GM12873 (cell line): ENCODE measurements around the gene SKP1.

Source experiments
- TF ChIP-seq, protein P1 (sequence below): IDR thresholded peaks from 2 replicates; pipeline ENCODE4 v1.5.1; 2012; ENCODE audit warnings: low read depth, mild to moderate bottlenecking, moderate library complexity, low read length, control low read depth; ENCODE audit not compliant: insufficient read depth; ENCODE audit errors: missing control alignments

The SKP1 gene

DNA sequence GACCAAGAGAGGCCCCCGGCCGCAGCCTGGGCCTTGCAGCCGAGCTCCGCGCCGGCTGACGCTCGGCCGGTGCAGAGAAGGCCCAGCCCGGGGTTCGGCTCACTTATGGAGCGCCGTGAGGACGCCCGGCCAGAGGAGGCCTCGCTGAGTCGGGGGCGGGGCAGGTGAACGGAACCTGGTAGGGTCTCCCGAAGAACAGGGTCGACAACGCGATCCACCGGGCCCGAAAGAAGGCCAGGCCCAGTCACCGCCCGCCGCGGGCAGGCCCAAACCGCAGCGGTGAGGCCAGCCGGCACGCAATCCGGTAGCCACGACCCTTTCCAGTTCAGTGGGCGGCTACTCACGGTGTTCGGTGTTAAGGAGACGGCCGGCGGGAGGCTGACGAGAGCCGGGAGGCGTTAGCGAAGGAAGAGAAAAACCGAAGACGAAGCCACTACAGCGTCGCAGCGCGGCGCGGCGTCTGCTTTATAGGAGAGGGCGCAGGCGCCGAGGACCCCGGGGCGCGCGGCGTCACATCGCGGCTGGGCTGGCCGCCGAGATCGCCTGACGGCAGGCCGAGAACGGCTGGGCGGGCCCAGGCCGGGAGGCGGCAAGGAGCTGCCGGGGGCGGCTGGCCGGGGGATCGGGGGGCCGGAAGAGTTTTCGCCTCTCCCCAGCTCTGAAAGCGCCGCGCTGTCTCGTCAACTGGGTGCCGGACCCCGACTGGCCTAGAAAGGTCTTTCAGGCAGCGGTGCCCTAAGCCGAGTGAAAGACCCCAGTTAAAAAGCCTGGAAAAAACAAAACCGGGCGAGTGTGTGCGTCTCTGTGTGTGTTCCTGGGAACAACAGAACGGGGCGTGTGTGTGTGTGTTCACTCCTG is at the start of gene SKP1:
SKP1 (minus strand) TSS at position 440 of the 858 bp plus-strand sequence. CDS start 2,928 bp downstream, outside the sequence.
- TF ChIP-seq, protein P1, sequence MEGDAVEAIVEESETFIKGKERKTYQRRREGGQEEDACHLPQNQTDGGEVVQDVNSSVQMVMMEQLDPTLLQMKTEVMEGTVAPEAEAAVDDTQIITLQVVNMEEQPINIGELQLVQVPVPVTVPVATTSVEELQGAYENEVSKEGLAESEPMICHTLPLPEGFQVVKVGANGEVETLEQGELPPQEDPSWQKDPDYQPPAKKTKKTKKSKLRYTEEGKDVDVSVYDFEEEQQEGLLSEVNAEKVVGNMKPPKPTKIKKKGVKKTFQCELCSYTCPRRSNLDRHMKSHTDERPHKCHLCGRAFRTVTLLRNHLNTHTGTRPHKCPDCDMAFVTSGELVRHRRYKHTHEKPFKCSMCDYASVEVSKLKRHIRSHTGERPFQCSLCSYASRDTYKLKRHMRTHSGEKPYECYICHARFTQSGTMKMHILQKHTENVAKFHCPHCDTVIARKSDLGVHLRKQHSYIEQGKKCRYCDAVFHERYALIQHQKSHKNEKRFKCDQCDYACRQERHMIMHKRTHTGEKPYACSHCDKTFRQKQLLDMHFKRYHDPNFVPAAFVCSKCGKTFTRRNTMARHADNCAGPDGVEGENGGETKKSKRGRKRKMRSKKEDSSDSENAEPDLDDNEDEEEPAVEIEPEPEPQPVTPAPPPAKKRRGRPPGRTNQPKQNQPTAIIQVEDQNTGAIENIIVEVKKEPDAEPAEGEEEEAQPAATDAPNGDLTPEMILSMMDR = no peak

DNA sequence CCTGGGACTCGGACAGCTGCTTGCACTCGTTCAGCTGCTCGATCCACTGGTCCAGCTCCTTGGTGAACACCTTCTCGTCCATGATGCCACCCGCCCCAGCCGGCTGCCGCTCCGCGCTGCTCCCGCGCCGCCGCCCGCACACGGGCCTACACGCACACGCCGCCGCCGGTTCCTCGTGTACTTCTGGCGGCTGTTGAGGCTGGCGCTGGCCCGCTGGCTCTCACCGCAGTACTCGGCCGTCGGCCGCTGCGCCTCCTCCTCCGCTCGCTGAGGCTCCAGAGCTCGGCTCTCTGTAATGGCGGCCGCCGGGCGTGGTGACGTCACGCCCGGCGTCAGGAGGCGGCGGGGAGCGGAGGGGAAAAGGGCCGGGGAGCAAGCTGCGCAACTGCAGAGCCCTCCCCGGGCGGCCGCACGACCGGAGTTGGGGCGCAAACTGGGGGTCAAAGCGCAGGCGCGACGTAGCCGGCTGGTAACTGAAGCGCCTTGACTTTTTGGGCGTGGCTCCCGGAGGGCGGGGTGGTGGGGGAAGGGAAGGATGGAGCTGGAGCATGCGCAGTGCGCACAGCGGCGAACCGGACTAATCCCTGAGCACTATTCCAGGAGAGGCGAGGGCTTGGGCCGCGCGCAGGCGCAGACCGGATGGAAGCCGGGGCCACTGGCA is 49.2 kb upstream of the SKP1 start, which contains the start of gene PPP2CA:
PPP2CA (minus strand) TSS at position 294 of the 661 bp plus-strand sequence; CDS start at position 82, 212 bp downstream.
- TF ChIP-seq, protein P1 = no peak

DNA sequence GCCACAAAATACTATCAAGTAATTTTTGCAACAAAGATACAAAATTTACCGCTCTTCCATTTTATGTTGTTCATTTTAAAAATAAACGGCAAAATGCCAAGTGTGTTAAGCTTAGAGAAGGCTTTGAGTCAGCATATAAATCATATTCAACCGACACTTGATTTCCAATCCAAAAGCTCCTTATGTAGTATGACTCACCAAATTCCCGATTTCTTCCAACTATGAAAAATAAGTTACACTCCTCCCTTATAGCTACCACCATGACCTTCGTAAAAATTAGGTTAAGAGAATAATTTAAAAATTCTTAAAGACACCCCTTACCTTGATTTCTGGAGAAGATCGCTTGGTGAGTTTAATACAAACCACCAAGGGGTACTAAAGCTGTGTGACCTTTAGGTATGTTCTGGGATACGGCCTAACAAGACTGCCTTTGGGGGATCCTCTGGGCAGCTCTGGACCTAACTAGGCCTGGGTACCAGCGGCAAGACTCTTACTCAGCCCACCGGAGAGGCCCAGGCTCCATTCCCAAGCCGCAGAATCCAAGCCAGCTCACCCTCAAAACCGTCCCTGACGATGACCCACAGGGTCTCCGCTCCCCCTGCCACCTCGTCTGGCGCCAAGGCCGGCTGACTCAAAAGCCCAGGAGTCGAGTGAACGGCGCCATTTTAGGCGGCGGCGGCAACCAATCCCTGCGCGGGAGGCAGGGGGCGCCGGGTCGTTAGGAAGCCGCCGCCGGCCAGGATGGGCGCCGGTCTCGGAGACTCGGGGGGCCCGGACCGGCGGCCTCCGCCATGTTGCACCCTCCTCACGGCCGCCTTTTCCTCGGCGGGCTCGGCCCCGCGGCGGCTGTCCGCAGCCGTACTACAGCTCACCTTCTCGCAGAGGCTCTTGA is 48.4 kb upstream of the SKP1 start:
- TF ChIP-seq, protein P1 = no peak

DNA sequence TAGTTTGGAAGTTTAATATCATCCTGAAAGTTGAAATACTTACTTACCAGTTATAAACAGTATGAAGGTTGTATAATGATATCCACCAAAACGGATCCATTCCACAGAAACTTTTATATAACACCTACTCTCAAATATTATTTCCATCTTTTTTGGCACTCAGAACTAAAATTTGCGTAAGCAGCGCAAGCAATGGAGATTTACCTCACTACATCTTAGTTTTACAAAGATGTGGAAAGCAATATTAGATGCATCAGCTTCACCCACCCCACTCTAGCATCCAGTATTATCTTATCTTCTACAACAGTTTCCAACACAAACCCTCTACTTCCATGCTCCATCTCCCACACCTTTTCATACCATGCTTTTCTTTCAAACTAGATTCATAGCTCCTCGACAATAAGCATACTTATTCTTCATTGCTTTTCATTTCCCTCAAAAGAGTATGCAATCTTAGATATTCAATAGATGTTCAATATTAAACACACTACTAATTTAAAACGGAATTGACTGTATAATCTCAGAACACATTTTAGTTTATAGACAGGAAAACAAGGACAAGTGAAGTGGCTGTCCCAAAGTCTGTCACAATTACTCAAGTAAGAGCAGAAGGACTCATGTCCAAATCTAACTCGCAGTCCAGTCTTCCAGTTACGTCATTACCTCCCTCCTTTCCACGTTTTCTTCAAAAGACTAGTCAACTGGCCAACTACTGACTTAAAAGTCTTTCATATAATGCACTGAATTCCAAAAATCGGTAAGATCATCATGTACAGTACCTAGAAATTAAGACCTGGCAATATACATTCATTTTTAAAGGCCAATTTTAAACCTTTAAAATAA is 46.9 kb upstream of the SKP1 start:
- TF ChIP-seq, protein P1 = no peak

DNA sequence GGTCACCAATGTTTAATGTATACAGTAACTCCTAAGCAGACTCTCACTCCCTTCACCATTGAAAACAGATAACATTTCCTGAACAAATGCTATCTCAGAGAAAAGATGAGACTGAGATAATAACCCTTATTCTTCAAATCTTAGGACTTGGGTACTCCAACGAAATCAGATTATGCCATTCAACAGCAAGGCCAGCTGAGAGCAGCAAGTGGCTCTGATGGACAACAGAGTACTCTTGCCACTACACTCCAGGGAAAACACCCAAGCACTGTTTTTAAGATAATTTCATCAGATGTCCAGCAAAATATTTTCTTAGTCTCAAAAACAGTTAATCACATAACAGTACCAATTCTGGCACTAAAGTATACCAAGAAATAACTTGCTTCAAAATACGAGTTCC is 39.0 kb upstream of the SKP1 start:
- TF ChIP-seq, protein P1 = no peak

DNA sequence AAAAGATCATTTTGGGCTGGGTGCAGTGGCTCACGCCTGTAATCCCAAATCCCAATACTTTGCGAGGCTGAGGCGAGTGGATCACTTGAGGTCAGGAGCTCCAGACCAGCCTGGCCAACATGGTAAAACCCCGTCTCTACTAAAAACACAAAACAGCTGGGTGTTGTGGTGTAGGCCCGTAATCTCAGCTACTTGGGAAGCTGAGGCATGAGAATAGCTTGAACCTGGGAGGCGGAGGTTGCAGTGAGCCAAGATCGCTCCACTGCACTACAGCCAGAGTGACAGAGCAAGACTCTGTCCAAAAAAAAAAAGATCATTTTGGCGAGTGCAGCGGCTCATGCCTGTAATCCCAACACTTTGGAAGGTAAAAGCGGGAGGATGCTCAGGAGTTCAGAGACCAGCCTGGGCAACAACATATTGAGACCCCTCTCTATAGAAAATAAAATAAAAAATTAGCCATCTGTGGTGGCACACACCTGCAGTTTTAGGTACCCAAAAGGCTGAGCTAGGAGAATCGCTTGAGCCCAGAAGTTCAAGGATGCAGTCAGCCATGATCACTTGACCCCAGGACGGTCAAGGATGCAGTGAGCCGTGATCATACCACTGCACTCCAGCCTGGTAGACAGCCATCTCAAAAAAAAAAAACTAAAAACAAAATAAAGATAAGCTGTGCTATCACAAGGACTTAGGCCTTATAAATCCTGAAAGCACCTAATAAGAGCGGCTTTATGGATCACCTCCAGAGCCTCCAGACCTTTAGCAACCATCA is 32.9 kb upstream of the SKP1 start:
- TF ChIP-seq, protein P1 = no peak
